Stimulated activated CD8-positive, alpha-beta memory T cell treated with anti-CD3 and anti-CD28 coated beads, Interleukin-7, amount 100 ng/mL, for 4 hours (primary cell): ENCODE measurements around the gene EXOSC10.

Experiments used
- DNase-seq, 2 donors: peaks; one replicate each; pipeline ENCODE4 v3.0.0-alpha.2; 2020; ENCODE audit warnings: low read depth in 2 of 2

The EXOSC10 gene

DNA sequence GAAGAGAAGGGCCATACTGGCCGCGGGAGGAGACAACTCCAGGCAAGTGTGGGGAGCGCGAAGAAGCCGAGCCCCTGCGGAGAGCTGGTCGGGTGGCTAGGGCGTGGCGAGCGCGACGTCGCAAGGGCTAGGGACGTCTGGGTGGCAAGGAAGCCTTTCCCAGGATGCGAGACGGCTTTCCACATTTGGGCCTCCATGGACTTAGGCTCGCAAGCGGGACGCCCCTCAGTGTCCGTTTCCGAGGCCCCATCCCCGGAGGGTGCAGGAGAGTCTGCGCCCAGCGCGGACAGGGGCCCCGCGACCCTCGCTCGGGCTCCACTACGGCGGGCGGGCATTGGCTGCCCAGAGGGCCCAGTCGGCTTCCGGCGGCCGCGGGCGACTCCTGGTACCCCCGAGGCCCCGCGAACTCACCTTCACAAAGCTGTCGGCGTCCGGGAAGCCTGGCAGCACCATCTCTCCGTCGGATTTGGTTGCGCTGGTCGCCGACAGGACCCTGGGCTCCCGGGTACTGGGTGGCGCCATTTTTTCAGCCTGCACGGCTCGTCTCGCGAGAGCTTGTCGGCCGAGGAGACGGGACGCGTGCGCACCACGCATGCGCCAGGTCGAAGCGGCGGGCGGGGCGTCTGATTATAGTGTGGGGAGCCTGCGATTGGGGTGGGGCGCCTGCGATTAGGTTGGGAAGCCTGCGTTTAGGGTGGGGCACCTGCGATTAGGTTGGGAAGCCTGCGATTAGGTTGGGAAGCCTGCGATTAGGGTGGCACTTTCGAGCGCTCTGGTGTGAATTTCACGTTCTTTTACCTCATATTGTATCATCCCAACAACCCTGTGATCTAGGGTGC, at the start of gene EXOSC10:
EXOSC10 (minus strand) TSS at position 560 of the 839 bp plus-strand sequence; CDS start at position 522, 38 bp downstream.
- DNase-seq, result peak; percentile 88 to 92

DNA sequence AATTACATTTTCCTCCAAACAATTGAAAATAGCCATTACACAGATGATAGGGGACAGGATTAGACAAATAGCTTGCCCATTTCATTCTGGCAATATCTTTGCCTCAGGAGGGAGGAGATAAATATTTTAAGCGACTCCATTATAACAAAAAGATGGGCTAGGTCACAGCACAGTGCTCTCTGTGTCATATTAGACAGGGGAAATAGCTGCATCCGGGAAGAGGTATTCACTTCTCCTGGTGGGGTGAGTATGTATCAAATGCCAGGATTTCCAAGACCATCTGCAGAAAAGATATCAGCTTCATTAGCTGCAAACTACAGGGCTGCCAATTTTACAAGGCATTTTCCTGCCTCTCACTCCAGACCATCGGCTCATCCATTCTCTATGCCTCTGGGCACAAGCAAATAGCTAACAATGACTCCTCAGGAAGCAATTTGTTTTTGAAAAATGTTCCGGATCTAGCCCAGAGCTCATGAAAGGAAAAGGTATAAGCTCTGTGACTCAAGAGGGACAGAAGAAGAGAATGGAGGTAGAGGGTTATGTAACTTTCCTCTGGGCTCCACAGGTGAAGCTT, 47.6 kb upstream of the EXOSC10 start:
- DNase-seq, result no peak

- no peak for DNase-seq
Observed at GRCh38 chr1:11145741-11146140, 46.1 kb upstream of the EXOSC10 start.

DNA sequence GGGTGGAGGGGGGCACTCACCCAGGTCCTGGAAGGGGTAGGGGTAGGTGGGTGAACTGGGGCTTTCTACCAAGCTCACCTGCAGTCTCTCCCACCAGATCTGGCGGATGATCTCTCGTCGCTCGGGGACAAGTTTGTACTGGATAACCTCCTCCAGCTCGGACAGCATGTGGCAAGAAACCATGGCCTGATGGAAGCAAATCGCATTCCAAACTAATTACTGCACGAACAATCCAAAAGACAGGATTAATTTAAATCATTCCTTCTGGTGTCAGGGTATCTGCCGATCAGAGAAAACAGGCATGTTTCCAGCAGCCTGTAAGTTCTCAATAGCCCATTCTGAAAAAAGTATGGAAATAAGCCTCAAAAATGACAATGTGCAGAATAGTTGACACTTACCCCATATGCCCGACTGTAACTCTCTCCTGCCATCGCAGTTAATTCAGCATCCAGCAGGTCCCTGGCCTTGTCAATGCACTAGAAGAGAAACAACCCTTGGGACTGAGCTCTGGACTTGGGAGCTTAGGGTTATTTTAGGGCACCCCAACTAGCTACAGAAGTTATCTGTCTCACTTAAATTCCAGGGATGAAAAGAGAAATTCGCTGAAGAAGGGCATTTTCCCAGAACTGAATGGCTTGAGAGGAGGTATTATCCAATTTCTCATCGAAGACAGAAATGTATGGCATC, 45.0 kb upstream of the EXOSC10 start:
- DNase-seq, result no peak

DNA sequence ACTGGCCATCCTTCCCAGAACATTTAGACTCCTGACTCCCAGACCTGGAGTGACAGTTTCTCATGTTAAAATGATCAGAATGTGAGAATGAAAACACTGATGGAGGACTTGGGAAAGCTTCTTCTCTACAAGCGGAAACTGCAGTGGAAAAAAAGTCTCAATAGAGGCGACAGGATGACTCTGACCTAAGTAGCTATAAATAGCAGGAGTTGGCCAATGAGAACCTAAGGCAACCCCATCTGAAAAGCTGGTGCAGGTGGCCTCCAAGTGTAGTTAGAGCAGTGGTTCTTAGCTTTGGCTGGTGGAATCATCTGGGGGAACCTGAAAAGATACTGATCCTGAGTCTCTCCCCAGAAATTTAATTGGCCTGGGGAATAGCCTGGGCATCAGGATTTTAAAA, 44.2 kb upstream of the EXOSC10 start:
- DNase-seq, result no peak

GRCh38 chr1:11143401-11143800, 43.7 kb upstream of the EXOSC10 start:
- DNase-seq, result no peak

- no peak for DNase-seq
Observed at GRCh38 chr1:11142618-11143391, 43.1 kb upstream of the EXOSC10 start.

GRCh38 chr1:11138952-11139351, 39.3 kb upstream of the EXOSC10 start:
- DNase-seq, result no peak

- DNase-seq, result no peak
Observed at GRCh38 chr1:11138029-11138428, 38.4 kb upstream of the EXOSC10 start.

- no peak for DNase-seq
Observed at GRCh38 chr1:11134898-11135266, 35.2 kb upstream of the EXOSC10 start.

- no peak for DNase-seq
Observed at GRCh38 chr1:11134251-11134897, 34.7 kb upstream of the EXOSC10 start.

DNA sequence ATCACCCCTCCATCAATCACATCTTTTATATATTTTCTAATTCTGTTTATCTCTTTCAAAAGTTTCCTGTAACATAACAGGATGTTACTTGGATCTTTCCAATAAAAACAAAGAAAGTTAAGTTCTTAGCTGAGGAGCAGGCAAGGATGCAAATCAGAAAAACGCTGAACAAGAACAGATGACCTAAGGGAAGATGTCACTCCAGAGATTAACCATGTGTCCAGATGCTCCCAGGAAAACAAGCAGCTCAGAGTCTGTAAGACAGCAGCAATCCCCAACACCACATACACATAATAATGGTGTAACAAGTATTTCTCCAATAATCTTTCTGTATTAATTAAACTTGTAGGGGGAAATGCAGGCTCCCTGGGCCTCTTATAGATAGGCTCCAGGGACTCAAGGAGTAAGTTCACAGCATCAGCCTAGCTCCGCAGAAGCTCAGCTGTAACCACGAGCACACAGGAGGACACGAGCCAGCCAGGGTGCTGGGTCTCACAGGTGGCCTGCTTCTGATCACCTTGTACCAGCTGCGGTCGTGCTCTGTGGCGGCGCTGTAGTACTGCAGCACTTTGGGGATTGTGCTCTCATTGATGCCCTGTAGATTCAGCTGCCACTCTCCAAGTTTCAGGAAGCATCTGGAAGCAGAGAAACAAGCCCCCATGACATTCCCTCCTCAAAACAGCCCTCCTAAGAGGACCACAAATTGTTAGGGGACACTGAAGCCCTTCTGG, 33.1 kb upstream of the EXOSC10 start:
- no peak for DNase-seq

- DNase-seq, result no peak
Observed at GRCh38 chr1:11131816-11132215, 32.1 kb upstream of the EXOSC10 start.

GRCh38 chr1:11130406-11130805, 30.7 kb upstream of the EXOSC10 start:
- DNase-seq, result no peak

DNA sequence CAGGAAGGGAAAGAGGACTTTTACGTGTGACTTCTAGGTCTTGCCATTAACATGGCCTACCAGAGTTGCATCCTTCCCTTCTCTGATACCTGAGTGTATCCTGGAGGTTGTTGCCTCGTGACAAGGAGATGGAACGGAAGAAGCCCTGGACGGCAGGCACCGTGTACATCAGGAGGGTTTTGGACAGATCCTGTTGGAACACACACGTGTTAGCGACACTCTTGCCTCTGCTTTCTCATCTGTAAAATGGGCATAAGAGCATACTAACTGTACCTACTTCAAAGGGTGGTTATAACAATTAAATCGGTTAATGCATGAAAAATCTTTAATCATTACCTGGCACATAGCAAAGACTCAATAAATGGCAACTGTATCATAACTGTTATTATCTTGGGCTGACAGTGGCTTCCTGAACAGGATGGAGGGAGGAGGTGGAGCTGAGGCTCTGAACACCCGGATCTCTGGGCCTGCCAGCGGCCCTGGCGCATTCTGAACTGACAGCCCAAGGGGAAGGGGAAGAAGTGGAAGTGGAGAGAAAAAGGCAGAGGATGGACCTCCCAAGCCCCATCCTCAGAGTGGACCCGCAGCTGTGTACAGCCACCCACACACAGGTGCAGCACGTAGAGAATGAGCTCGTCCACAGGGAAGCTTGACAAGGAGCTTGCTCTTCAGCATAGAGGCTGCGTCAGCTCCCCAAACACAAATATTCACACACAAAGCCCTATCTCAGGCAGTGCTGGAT, 30.2 kb upstream of the EXOSC10 start:
- DNase-seq, result no peak

- DNase-seq, result no peak
Observed at GRCh38 chr1:11126569-11126968, 26.9 kb upstream of the EXOSC10 start.

DNA sequence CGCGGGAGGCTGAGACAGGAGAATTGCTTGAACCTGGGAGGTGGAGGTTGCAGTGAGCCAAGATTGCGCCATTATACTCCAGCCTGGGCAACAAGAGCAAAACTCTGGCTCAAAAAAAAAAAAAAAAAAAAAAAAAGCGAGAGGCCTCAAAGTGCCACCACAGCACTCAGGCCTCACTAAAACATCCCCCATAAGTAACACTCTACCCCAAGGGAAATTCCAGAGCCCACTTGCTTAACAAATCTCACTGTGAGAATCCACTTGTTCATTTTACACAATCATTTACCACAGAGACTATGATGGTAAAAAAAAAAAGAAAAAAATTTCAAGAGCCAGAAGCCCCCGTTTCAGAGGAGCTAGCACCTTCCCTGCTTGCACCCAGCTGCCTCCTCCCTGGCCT, 26.3 kb upstream of the EXOSC10 start:
- no peak for DNase-seq

- DNase-seq, result no peak
Observed at GRCh38 chr1:11124965-11125364, 25.3 kb upstream of the EXOSC10 start.

GRCh38 chr1:11116318-11116717, 16.6 kb upstream of the EXOSC10 start:
- DNase-seq, result no peak

DNA sequence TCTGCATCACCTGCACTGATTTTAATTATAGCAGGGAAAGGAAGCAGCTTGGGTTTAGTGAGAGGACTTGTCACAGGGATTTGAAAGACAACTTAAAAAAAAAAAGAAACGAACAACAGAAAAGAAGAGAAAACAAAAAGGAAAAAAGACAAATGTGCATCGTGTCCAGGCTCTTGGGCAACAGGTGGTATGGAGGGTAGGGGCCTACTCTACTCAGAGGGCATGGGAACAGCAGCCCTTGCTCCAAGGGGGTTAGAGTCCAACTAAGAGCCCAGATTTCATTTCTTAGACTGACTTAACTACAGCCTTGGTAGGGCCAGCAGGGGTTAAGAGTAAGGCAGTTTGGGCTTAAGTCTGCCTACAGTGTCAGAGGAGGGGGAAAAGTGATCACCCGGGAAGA, 15.3 kb upstream of the EXOSC10 start:
- no peak for DNase-seq
